ENCODE data around the gene INO80B. TPM values are rescaled to one million over a fixed set of nuclear protein-coding genes. Genes with fewer than 3 reads are reported as not detected.
"Not testable (repeated sequence)": the region's sequence is repeated elsewhere in the genome, so short reads cannot be mapped to it uniquely, and the experiment has no call there.

The INO80B gene
- total RNA-seq, 5 donors from 2014 or later (not counting 1 experiment from before 2014, with no cell fraction given) = 44.5 to 70.8 (median 68.4) TPM

- H3K4me3 Mint-ChIP-seq = no peak overlapping the region
- no peaks in the 10 kb centered on the region for H3K9me3 Mint-ChIP-seq
- no peaks in the 10 kb centered on the region for H3K9me3 ChIP-seq
- no peak overlapping the region for H3K27ac Mint-ChIP-seq
- H3K27me3 Mint-ChIP-seq = peaks cover 0 to 4% of the 10 kb centered on the region in 2 donors
- H3K36me3 Mint-ChIP-seq = no peaks in the 10 kb centered on the region
- ChIA-PET POLR2A (no interaction called here), CTCF (no interaction called here)
- H3K4me3 ChIP-seq (ENCODE audit: control insufficient read depth in 1 of 2, extremely low read depth in 1 of 2, low read length in 1 of 2) = no peak overlapping the region
- no peaks in the 10 kb centered on the region for H3K36me3 ChIP-seq (ENCODE audit: control insufficient read depth in 2 of 2, extremely low read depth in 1 of 2, insufficient read depth in 1 of 2, low read length in 1 of 2)
- peaks cover 12 to 42% of the 10 kb centered on the region in 2 experiments for H3K4me1 ChIP-seq (ENCODE audit: control insufficient read depth in 1 of 2, extremely low read depth in 1 of 2, insufficient read depth in 2 of 2, low read length in 2 of 2)
- peaks cover 0 to 17% of the 10 kb centered on the region in 2 experiments for H3K27me3 ChIP-seq (replicated peaks in 1 of 2; ENCODE audit: control insufficient read depth in 2 of 2, extremely low read depth in 1 of 2, insufficient read depth in 2 of 2, low read length in 1 of 2)
- ATAC-seq (replicated peaks in 1 of 4) (no peak), DNase-seq (no peak)
- no peak overlapping the region for H3K27ac ChIP-seq (ENCODE audit: low read length)
- WGBS (ENCODE audit: insufficient coverage) = no CpG with 5 or more reads among the region's 1 CpG
- H3K4me1 Mint-ChIP-seq = peaks cover 37 to 45% (median 41%) of the 10 kb centered on the region in 3 donors
These were observed 35.5 kb upstream of the INO80B start for GRCh38 chr2:74419345-74419744.

DNA sequence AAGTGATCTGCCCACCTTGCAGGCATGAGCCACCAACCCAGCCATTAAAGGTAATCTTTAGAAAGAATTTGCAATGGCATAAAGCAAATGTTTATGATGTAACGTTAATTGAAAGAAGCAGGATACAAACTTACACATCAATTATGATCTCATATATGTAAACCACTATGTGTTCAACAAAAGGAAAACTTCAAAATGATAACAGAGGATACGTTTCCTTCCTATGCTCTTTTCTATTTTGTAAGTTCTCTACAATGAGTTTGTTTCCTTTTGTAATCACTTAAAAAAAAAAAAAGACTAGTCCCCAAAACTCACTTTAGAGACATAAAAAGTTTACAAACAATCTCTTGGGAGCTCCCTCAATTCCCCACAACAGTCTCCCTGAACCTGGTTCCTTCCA, 34.9 kb upstream of the INO80B start:
- ChIA-PET POLR2A (interaction anchor here in 1 of 2 donors (0.6 to 0.7 kb wide), 2 partner anchors 28 to 67 kb away, joined by 4 to 7 read pairs; no protein-coding TSS in a partner anchor), CTCF (interaction anchor here in 1 of 2 donors (0.6 kb wide), 1 partner anchor 19 kb away, joined by 3 read pairs; no protein-coding TSS in a partner anchor)
- peak overlapping the region; percentile 46 to 64 for H3K27ac Mint-ChIP-seq

GRCh38 chr2:74420443-74421103, 34.3 kb upstream of the INO80B start:
- H3K36me3 Mint-ChIP-seq; ATAC-seq (replicated peaks in 1 of 4); H3K9me3 ChIP-seq; H3K9me3 Mint-ChIP-seq; H3K27me3 Mint-ChIP-seq; DNase-seq; H3K27me3 ChIP-seq (replicated peaks in 1 of 2; ENCODE audit: control insufficient read depth in 2 of 2, extremely low read depth in 1 of 2, insufficient read depth in 2 of 2, low read length in 1 of 2): not testable (repeated sequence)
- WGBS (ENCODE audit: insufficient coverage) = 87% methylated on average over 3 of the region's 19 CpGs
- Histone ChIP-seq H3K27ac (ENCODE audit: low read length) (peak overlapping the region; percentile 96), H3K4me3 (ENCODE audit: control insufficient read depth in 1 of 2, extremely low read depth in 1 of 2, low read length in 1 of 2) (peak overlapping the region; percentile 92 to 100), H3K4me1 (ENCODE audit: control insufficient read depth in 1 of 2, extremely low read depth in 1 of 2, insufficient read depth in 2 of 2, low read length in 2 of 2) (peaks cover 9 to 30% of the 10 kb centered on the region in 2 experiments), H3K36me3 (ENCODE audit: control insufficient read depth in 2 of 2, extremely low read depth in 1 of 2, insufficient read depth in 1 of 2, low read length in 1 of 2) (peaks cover 0 to 12% of the 10 kb centered on the region in 2 donors)
- Mint-ChIP-seq H3K4me1 (peaks cover 34 to 45% (median 36%) of the 10 kb centered on the region in 3 donors), H3K27ac (peak overlapping the region; percentile 97 to 98), H3K4me3 (peak overlapping the region; percentile 92 to 99 (median 99))
- ChIA-PET POLR2A (interaction anchor here (0.5 to 0.9 kb wide), 7 partner anchors 29 to 418 kb away, joined by 3 to 7 read pairs (median 4); partner anchors contain the start of gene WBP1 (in 1 of the 2)), CTCF (interaction anchor here (0.6 to 1.2 kb wide), 7 partner anchors 20 to 225 kb away, joined by 3 to 8 read pairs (median 4); no protein-coding TSS in a partner anchor)

More for the DNA sequence above, 34.9 kb upstream of the INO80B start:
- peaks cover 10 to 36% of the 10 kb centered on the region in 2 experiments for H3K4me1 ChIP-seq (ENCODE audit: control insufficient read depth in 1 of 2, extremely low read depth in 1 of 2, insufficient read depth in 2 of 2, low read length in 2 of 2)
- peaks cover 34 to 45% (median 38%) of the 10 kb centered on the region in 3 donors for H3K4me1 Mint-ChIP-seq
- H3K27me3 Mint-ChIP-seq = peaks cover 0 to 2% of the 10 kb centered on the region in 2 donors
- WGBS (ENCODE audit: insufficient coverage) = no CpG with 5 or more reads among the region's 2 CpGs
- DNase-seq (no peak), ATAC-seq (replicated peaks in 1 of 4) (no peak)
- peak overlapping the region; percentile 4 for H3K27ac ChIP-seq (ENCODE audit: low read length)
- H3K4me3 Mint-ChIP-seq = peak overlapping the region; percentile 49 to 92 (median 52)
- H3K36me3 ChIP-seq (ENCODE audit: control insufficient read depth in 2 of 2, extremely low read depth in 1 of 2, insufficient read depth in 1 of 2, low read length in 1 of 2) = peaks cover 0 to 6% of the 10 kb centered on the region in 2 donors
- H3K27me3 ChIP-seq (replicated peaks in 1 of 2; ENCODE audit: control insufficient read depth in 2 of 2, extremely low read depth in 1 of 2, insufficient read depth in 2 of 2, low read length in 1 of 2) = peaks cover 0 to 11% of the 10 kb centered on the region in 2 experiments
- H3K9me3 ChIP-seq = no peaks in the 10 kb centered on the region
- H3K36me3 Mint-ChIP-seq = peaks cover 3% of the 10 kb centered on the region
- H3K9me3 Mint-ChIP-seq = no peaks in the 10 kb centered on the region
- no peak overlapping the region for H3K4me3 ChIP-seq (ENCODE audit: control insufficient read depth in 1 of 2, extremely low read depth in 1 of 2, low read length in 1 of 2)

GRCh38 chr2:74421221-74421870, 33.5 kb upstream of the INO80B start, which contains the start of the genes C2orf81 and WDR54:
TSS of gene C2orf81 (minus strand) at chr2:74421619. CDS start at chr2:74421560, 59 bp downstream.
TSS of gene WDR54 (plus strand) at chr2:74421730. CDS start at chr2:74422154, 424 bp downstream.
- POLR2A ChIA-PET = interaction anchor here (0.5 to 1.0 kb wide), 6 partner anchors 31 to 418 kb away, joined by 3 to 7 read pairs (median 3); partner anchors contain the start of gene WBP1 (in 1 of the 2)
- H3K9me3 ChIP-seq = no peaks in the 10 kb centered on the region
- peaks cover 9 to 24% of the 10 kb centered on the region in 2 experiments for H3K4me1 ChIP-seq (ENCODE audit: control insufficient read depth in 1 of 2, extremely low read depth in 1 of 2, insufficient read depth in 2 of 2, low read length in 2 of 2)
- H3K4me3 Mint-ChIP-seq = peak within 1 kb of the TSS; percentile 92 to 99 (median 99)
- CTCF ChIA-PET = interaction anchor here in 1 of 2 donors (0.7 to 1.2 kb wide), 6 partner anchors 24 to 225 kb away, joined by 3 to 8 read pairs (median 4); no protein-coding TSS in a partner anchor
- peak; percentile 91 to 97 (median 97) for ATAC-seq (replicated peaks in 1 of 4)
- peaks cover 28 to 40% (median 29%) of the 10 kb centered on the region in 3 donors for H3K4me1 Mint-ChIP-seq
- peak within 1 kb of the TSS; percentile 92 to 100 for H3K4me3 ChIP-seq (ENCODE audit: control insufficient read depth in 1 of 2, extremely low read depth in 1 of 2, low read length in 1 of 2)
- peaks cover 11% of the 10 kb centered on the region for H3K36me3 Mint-ChIP-seq
- no peaks in the 10 kb centered on the region for H3K9me3 Mint-ChIP-seq
- 1% methylated on average over 52 of the region's 57 CpGs for WGBS (ENCODE audit: insufficient coverage)
- H3K27me3 ChIP-seq (replicated peaks in 1 of 2; ENCODE audit: control insufficient read depth in 2 of 2, extremely low read depth in 1 of 2, insufficient read depth in 2 of 2, low read length in 1 of 2) = no peaks in the 10 kb centered on the region
- peak within 1 kb of the TSS; percentile 96 for H3K27ac ChIP-seq (ENCODE audit: low read length)
- peak within 1 kb of the TSS; percentile 97 to 98 for H3K27ac Mint-ChIP-seq
- H3K27me3 Mint-ChIP-seq = no peaks in the 10 kb centered on the region
- DNase-seq = peak; percentile 86 to 97 (median 92)
- peaks cover 0 to 17% of the 10 kb centered on the region in 2 donors for H3K36me3 ChIP-seq (ENCODE audit: control insufficient read depth in 2 of 2, extremely low read depth in 1 of 2, insufficient read depth in 1 of 2, low read length in 1 of 2)

DNA sequence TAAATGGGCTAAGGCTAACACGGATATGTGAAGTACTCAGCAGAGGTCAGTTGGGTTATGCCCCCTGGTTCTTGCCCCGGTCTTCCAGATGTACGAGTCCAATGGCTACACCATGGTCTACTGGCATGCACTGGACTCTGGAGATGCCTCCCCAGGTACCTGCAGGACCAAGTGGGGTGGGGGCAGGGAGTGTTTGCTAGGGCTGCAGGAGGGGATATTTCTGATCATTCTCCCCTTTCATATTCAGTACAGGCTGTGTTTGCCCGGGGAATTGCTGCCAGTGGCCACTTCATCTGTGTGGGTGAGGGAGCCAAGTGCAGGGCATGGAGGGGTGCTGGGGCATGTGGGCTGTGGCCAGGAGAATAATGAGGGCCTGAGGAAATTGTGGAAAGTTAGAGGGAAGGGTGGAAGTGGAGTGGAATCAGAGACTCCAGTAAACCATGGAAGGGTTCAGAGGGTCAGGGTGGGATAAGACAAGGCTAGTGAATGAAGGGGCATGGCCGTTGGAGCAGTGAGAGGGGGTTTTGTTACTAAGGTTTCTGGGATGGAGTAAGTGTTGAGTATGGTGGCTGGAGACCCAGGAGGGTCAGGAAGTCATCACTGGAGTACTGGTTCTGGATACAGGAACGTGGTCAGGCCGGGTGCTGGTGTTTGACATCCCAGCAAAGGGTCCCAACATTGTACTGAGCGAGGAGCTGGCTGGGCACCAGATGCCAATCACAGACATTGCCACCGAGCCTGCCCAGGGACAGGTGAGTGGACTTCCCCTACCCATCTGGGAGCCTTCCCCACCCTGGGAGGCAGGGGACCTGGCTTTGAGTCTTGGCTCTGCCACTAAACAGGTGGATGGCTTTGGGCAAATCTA, 31.4 kb upstream of the INO80B start:
- Mint-ChIP-seq H3K9me3 (no peaks in the 10 kb centered on the region), H3K27ac (peak overlapping the region; percentile 52 to 60), H3K4me3 (peak overlapping the region; percentile 92 to 99 (median 99)), H3K4me1 (peaks cover 26 to 33% (median 29%) of the 10 kb centered on the region in 3 donors), H3K36me3 (peaks cover 11% of the 10 kb centered on the region), H3K27me3 (no peaks in the 10 kb centered on the region)
- ChIA-PET CTCF (no interaction called here), POLR2A (no interaction called here)
- no peaks in the 10 kb centered on the region for H3K27me3 ChIP-seq (replicated peaks in 1 of 2; ENCODE audit: control insufficient read depth in 2 of 2, extremely low read depth in 1 of 2, insufficient read depth in 2 of 2, low read length in 1 of 2)
- ATAC-seq (replicated peaks in 1 of 4) = no peak
- peaks cover 9 to 24% of the 10 kb centered on the region in 2 experiments for H3K4me1 ChIP-seq (ENCODE audit: control insufficient read depth in 1 of 2, extremely low read depth in 1 of 2, insufficient read depth in 2 of 2, low read length in 2 of 2)
- H3K4me3 ChIP-seq (ENCODE audit: control insufficient read depth in 1 of 2, extremely low read depth in 1 of 2, low read length in 1 of 2) = no peak overlapping the region
- WGBS (ENCODE audit: insufficient coverage) = 94% methylated on average over 7 of the region's 9 CpGs
- H3K9me3 ChIP-seq = no peaks in the 10 kb centered on the region
- peaks cover 0 to 20% of the 10 kb centered on the region in 2 donors for H3K36me3 ChIP-seq (ENCODE audit: control insufficient read depth in 2 of 2, extremely low read depth in 1 of 2, insufficient read depth in 1 of 2, low read length in 1 of 2)
- DNase-seq = no peak
- H3K27ac ChIP-seq (ENCODE audit: low read length) = no peak overlapping the region
